Measurements from ENCODE around the gene ATP23. TPM values are rescaled to one million over a fixed set of nuclear protein-coding genes. Genes with fewer than 3 reads are reported as not detected.

The ATP23 gene
- total RNA-seq: 11.9 and 18.5 TPM in 2 replicates

GRCh38 chr12:57941165-57941894, at the start of gene ATP23:
Gene ATP23 (plus strand): TSS chr12:57941567. CDS start chr12:57941702, 135 bp downstream.

Other genes starting within 250 kb of the ATP23 start
- gene OS9, start 247.4 kb upstream of the ATP23 start, total RNA-seq: 207 and 276 TPM in 2 replicates
- gene AGAP2, start 202.8 kb upstream of the ATP23 start, total RNA-seq: under 0.01 TPM in 1 of 2 replicates, not detected in the other
- gene TSPAN31, start 196.5 kb upstream of the ATP23 start, total RNA-seq: 80.4 and 86.0 TPM in 2 replicates
- 137 and 172 TPM in 2 replicates for gene CDK4, start 189.3 kb upstream of the ATP23 start, total RNA-seq
- 0.71 and 3.7 TPM in 2 replicates for gene MARCHF9, start 186.5 kb upstream of the ATP23 start, total RNA-seq
- gene CYP27B1, start 174.5 kb upstream of the ATP23 start, total RNA-seq: 1.4 TPM in 1 of 2 replicates, not detected in the other
- gene METTL1, start 169.5 kb upstream of the ATP23 start, total RNA-seq: 11.7 and 19.0 TPM in 2 replicates
- 4.6 and 9.7 TPM in 2 replicates for gene EEF1AKMT3, start 169.0 kb upstream of the ATP23 start, total RNA-seq
- gene TSFM, start 158.8 kb upstream of the ATP23 start, total RNA-seq: 28.0 and 42.9 TPM in 2 replicates
- gene AVIL, start 122.8 kb upstream of the ATP23 start, total RNA-seq: 1.1 and 3.7 TPM in 2 replicates
- 115 and 118 TPM in 2 replicates for gene CTDSP2, start 94.8 kb upstream of the ATP23 start, total RNA-seq

Data from myometrial cell (primary cell).